GM19438 (cell line): ENCODE data around the gene GPATCH3.
"Not testable (repeated sequence)": the region's sequence is repeated elsewhere in the genome, so short reads cannot be mapped to it uniquely, and the experiment has no call there.

Experiments used
- ATAC-seq: cut with Tn5 transposase; IDR thresholded peaks from one replicate; pipeline ENCODE4 v1.9.1; 2021; ENCODE audit warnings: low read depth; ENCODE audit not compliant: unreplicated experiment

GPATCH3 gene

DNA sequence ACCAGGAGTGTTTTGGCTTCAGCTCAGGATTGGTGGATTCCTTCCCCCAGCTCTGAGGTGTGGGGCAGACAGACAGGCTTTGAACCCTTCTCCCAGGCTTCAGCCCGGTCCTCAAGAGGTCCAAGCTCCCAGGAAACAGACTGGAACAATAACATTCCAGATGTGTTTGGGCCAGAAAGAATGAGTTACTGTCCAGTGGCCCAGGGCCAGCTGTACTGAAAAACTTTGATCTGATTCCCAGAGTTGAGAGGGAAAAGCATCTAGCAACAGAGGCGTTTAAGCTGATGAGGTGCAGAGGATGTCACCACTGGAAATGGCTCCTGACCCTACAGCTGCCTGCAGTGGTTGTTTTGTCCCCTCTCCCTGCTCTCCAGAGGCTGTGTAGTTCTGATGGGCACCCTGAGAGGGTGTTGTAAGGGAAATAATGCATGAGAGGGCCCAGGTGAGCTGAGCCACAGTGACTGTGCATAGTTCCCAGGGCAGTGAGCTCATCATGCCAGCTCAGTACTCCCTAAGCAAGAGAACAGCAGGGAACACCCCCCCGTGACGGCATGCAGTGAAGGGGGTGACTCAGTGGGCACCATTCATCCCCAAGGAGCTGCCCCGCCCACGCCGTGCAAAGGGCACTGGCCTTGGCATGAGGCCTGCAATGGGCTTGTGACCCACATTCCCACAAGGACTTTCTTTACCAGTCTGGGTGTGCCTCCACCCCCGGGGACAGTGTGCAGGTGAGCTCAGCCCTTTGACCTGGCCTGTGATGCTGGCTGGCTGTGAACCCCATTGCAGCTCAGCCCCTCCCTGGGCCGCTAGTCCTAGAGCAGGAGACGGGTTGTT lies 51.1 kb downstream of the GPATCH3 start:
- ATAC-seq: no peak

DNA sequence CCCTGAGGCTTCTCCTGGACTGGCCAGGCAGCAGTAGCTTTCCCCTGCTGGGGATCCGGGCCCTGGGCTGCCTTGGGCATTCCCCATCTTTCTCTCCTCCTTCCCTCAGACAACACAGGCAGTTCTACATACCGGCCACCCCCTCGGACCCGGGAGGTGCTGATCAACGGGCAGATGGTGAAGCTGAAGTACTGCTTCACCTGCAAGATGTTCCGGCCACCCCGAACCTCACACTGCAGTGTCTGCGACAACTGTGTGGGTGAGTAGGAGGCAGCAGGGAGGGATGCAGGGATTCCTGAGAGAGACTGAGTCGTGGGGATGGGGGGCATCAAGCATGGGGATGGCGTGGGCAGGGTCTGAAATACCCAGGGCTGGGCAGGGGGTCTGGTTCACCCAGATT lies 51.8 kb downstream of the GPATCH3 start:
- no peak for ATAC-seq

DNA sequence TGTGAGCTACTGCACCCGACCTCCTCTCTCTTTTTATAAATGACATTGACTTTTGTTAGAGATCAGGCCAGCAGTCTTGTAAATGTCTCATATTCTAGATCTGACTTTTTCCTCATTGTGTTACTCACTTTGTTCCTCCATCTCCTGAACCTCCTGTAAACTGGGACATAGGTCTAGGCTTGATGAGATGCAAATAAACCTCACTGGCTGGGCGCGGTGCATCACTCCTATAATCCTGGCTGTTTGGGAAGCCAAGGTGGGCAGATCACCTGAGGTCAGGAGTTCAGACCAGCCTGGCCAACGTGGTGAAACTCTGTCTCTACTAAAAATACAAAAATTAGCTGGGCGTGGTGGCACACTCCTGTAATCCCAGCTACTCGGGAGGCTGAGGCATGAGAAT lies 52.4 kb downstream of the GPATCH3 start:
- ATAC-seq: not testable (repeated sequence)

DNA sequence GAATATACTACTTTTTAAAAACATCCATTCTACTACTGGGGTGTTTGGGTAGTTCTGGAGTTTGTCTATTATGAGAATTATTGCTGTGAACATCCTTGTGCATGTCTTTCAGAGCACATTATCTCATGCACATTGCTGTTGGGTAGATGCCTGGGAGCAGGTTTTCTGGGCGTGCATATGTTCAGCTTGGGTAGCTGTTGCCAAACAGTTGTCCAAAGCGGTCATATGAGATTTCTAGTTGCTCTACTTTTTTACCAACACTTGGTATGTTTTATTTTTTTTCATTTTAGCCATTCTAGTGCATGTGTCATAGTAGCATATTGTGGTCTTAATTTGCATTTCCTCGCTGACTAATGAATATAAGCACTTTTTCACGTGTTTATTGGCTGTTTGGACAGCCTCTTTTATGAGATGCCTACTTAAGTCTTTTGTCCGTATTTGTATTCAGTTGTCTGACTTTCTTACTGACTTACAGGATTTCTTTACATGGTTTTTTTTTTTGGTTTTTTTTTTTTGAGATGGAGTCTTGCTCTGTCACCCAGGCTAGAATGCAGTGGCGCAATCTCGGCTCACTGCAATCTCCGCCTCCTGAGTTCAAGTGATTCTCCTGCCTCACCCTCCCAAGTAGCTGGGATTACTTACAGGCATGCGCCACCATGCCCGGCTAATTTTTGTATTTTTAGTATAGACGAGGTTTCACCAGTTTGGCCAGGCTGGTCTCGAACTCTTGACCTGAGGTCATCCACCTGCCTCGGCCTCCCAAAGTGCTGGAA lies 55.7 kb downstream of the GPATCH3 start:
- ATAC-seq: no peak
